Hepatocyte (in vitro differentiated cells): ENCODE data around the gene NXN. TPM values are rescaled to one million over a fixed set of nuclear protein-coding genes. Genes with fewer than 3 reads are reported as not detected.
A peak's percentile ranks its signal among the peaks of the same experiment; 100 is the strongest.
"Not testable (repeated sequence)": the region's sequence is repeated elsewhere in the genome, so short reads cannot be mapped to it uniquely, and the experiment has no call there.

Experiments used
- DNase-seq: peaks from one replicate; pipeline ENCODE4 v3.0.0-alpha.2; 2016; ENCODE audit warnings: low spot score
- H2AFZ ChIP-seq: fragments of 200-600 bp; sonication (generic); 2 replicates; pipeline ENCODE4 v1.6.0; 2016; ENCODE audit warnings: antibody characterized with exemption, mild to moderate bottlenecking
- H3K27ac ChIP-seq: fragments of 200-600 bp; sonication (generic); 2 replicates; pipeline ENCODE4 v1.5.1; 2016; ENCODE audit warnings: mild to moderate bottlenecking
- H3K27me3 ChIP-seq: fragments of 200-600 bp; sonication (generic); 2 replicates; pipeline ENCODE4 v1.6.1; 2016
- H3K36me3 ChIP-seq: fragments of 200-600 bp; sonication (generic); replicated peaks from 2 replicates; pipeline ENCODE4 v1.5.1; 2016; ENCODE audit warnings: low read depth; ENCODE audit not compliant: insufficient read depth
- H3K4me1 ChIP-seq: fragments of 200-600 bp; sonication (generic); 2 replicates; pipeline ENCODE4 v1.5.1; 2016; ENCODE audit warnings: mild to moderate bottlenecking, moderate library complexity; ENCODE audit not compliant: insufficient read depth
- H3K4me2 ChIP-seq: fragments of 200-600 bp; sonication (generic); 2 replicates; pipeline ENCODE4 v1.6.0; 2016
- H3K4me3 ChIP-seq: fragments of 200-600 bp; sonication (generic); 2 replicates; pipeline ENCODE4 v1.5.1; 2016; ENCODE audit warnings: mild to moderate bottlenecking
- H3K79me2 ChIP-seq: fragments of 200-600 bp; sonication (generic); 2 replicates; pipeline ENCODE4 v1.6.0; 2017; ENCODE audit warnings: mild to moderate bottlenecking
- H3K9me2 ChIP-seq: fragments of 200-600 bp; sonication (generic); replicated peaks from 2 replicates; pipeline ENCODE4 v1.6.0; 2017; ENCODE audit warnings: mild to moderate bottlenecking; ENCODE audit not compliant: insufficient read depth
- H3K9me3 ChIP-seq: fragments of 200-600 bp; sonication (generic); 2 replicates; pipeline ENCODE4 v1.5.1; 2016; ENCODE audit warnings: low read depth, mild to moderate bottlenecking
- H4K20me1 ChIP-seq: fragments of 200-600 bp; sonication (generic); 2 replicates; pipeline ENCODE4 v1.6.0; 2016; ENCODE audit warnings: mild to moderate bottlenecking; ENCODE audit not compliant: insufficient read depth, poor library complexity, severe bottlenecking
- EZH2 ChIP-seq: fragments of 200-600 bp; sonication (generic); IDR thresholded peaks from 2 replicates; pipeline ENCODE4 v1.6.1; 2016; ENCODE audit warnings: antibody characterized with exemption, mild to moderate bottlenecking, borderline replicate concordance
- EZH2phosphoT487 ChIP-seq: fragments of 200-600 bp; sonication (generic); IDR thresholded peaks from one replicate; pipeline ENCODE4 v1.6.1; 2018; ENCODE audit warnings: antibody characterized with exemption, mild to moderate bottlenecking, low read depth, moderate library complexity; ENCODE audit not compliant: unreplicated experiment, severe bottlenecking
- WGBS: methylation state at CpG from one replicate; pipeline ENCODE4 v1.1.6; 2016; ENCODE audit warnings: low lambda C conversion rate; ENCODE audit errors: missing lambda C conversion rate; 5-methylcytosine and 5-hydroxymethylcytosine counted together
- polyA plus RNA-seq: library from polyadenylated mRNA; unstranded; fragments of >200 nt; fragmentation: Nextera tagmentation; extraction: Ambion mirVana; gene quantifications from 2 replicates; pipeline ENCODE4 v1.2.1, GENCODE V29; 2016
- total RNA-seq: library from RNA; depleted of rRNA; stranded (reverse); fragments of >200 nt; gene quantifications from 2 replicates; pipeline ENCODE4 v1.2.3, GENCODE V29; 2014
- TF ChIP-seq, protein P1 (sequence below): fragments of 200-600 bp; sonication (generic); IDR thresholded peaks from 2 replicates; pipeline ENCODE4 v1.5.1; 2016; ENCODE audit warnings: antibody characterized with exemption, mild to moderate bottlenecking; ENCODE audit not compliant: poor library complexity

The NXN gene
- total and polyA plus RNA-seq, 2 experiments from 2014 or later, result 55.0 to 74.1 TPM

DNA sequence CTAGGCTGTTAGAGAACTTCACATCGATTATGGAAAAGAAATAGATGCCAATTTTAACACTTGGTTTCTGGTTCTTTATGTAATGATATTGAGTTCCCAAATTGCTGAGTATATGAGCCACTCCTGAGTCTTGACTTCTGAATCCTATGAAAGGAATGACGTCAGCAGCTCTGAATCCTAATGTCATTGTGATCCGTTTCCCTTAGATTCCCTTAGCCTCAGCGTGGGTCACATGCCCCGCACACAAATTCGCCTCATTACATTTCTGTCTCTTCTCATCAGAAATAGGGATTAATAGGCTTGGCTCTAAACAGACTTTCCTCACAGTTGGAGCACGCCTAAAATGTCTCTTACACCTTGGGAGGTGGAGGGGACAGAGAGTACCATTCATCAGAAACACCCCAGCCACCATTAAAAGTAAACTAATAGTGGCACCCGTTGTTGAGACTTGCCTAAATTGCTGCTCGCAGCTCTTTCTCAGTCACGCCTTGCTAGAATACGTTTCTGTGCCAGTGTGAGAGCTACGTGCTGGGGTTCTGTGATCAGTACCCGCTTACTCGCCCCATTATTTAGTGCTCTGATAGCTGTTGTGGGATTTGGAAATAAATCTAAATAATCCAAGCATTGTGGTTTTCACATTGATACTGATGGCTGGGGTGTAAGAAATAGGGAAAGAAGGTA, 190.3 kb downstream of the NXN start:
- H3K36me3 ChIP-seq, result no peaks in the 10 kb centered on the region
- no peaks in the 10 kb centered on the region for H3K9me3 ChIP-seq
- no peak for DNase-seq
- H3K4me2 ChIP-seq, result no peak overlapping the region
- H4K20me1 ChIP-seq, result no peaks in the 10 kb centered on the region
- WGBS, result 95% methylated on average over 14 of the region's 14 CpGs
- no peak for TF ChIP-seq EZH2phosphoT487
- no peaks in the 10 kb centered on the region for H3K9me2 ChIP-seq
- peak overlapping the region; percentile 27 for H3K27ac ChIP-seq
- no peaks in the 10 kb centered on the region for H3K27me3 ChIP-seq
- H3K4me1 ChIP-seq, result no peaks in the 10 kb centered on the region
- no peak overlapping the region for H2AFZ ChIP-seq
- peaks cover 27% of the 10 kb centered on the region for H3K79me2 ChIP-seq
- H3K4me3 ChIP-seq, result no peak overlapping the region

DNA sequence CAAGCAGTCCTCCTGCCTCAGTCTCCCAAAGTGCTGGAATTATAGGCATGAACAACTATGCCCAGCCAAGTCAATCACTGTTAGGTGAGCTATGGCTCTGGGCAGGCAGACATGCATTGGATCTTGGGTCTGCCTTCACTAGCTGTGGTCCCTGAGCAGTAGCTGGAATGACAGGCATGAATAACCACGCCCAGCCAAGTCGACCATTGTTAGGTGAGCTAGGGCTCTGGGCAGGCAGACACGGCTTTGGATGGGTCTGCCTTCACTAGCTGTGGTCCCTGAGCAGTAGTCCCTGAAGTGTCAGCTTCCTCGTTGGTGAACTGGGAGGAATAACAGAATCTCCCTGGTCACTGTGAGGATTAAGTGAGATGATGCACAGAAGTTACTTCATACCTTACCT, 191.0 kb downstream of the NXN start:
- Histone ChIP-seq H3K4me1 (peaks cover under 1% of the 10 kb centered on the region), H3K9me3 (no peaks in the 10 kb centered on the region), H2AFZ (no peak overlapping the region), H3K27ac (no peak overlapping the region), H4K20me1 (no peaks in the 10 kb centered on the region), H3K4me2 (no peak overlapping the region), H3K27me3 (no peaks in the 10 kb centered on the region), H3K79me2 (peaks cover 35% of the 10 kb centered on the region), H3K36me3 (no peaks in the 10 kb centered on the region), H3K9me2 (no peaks in the 10 kb centered on the region), H3K4me3 (no peak overlapping the region)
- WGBS, result 92% methylated on average over 4 of the region's 4 CpGs
- TF ChIP-seq EZH2phosphoT487 (no peak), EZH2 (no peak)
- TF ChIP-seq, protein P1, sequence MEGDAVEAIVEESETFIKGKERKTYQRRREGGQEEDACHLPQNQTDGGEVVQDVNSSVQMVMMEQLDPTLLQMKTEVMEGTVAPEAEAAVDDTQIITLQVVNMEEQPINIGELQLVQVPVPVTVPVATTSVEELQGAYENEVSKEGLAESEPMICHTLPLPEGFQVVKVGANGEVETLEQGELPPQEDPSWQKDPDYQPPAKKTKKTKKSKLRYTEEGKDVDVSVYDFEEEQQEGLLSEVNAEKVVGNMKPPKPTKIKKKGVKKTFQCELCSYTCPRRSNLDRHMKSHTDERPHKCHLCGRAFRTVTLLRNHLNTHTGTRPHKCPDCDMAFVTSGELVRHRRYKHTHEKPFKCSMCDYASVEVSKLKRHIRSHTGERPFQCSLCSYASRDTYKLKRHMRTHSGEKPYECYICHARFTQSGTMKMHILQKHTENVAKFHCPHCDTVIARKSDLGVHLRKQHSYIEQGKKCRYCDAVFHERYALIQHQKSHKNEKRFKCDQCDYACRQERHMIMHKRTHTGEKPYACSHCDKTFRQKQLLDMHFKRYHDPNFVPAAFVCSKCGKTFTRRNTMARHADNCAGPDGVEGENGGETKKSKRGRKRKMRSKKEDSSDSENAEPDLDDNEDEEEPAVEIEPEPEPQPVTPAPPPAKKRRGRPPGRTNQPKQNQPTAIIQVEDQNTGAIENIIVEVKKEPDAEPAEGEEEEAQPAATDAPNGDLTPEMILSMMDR, result no peak
- DNase-seq, result no peak

DNA sequence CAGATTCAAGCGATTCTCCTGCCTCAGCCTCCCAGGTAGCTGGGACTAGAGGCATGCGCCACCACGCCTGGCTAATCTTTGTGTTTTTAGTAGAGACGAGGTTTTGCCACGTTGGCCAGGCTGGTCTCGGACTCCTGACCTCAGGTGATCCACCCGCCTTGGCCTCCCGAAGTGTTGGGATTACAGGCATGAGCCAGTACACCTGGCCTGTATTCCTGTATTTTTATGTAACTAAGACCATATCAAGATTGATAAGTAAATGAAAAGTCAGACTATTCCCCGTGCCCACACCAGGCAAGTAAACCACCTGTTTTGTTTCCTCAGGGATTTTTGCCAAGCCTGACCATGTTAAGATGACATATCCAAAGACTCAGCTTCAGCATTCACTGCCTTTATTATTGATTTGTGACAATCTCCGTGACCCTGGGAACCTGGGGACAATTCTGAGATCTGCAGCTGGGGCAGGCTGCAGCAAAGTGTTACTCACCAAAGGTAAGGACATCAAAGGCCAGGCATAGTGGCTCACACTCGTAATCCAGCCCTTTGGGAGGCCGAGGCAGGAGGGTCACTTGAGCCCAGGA, 191.8 kb downstream of the NXN start:
- TF ChIP-seq, protein P1, result no peak
- TF ChIP-seq EZH2phosphoT487 (no peak), EZH2 (no peak)
- Histone ChIP-seq H3K4me3 (no peak overlapping the region), H2AFZ (no peak overlapping the region), H4K20me1 (no peaks in the 10 kb centered on the region), H3K4me2 (no peak overlapping the region), H3K4me1 (peaks cover 8% of the 10 kb centered on the region), H3K27ac (no peak overlapping the region), H3K9me3 (no peaks in the 10 kb centered on the region), H3K79me2 (peaks cover 43% of the 10 kb centered on the region), H3K9me2 (no peaks in the 10 kb centered on the region), H3K27me3 (no peaks in the 10 kb centered on the region), H3K36me3 (no peaks in the 10 kb centered on the region)
- DNase-seq, result no peak
- WGBS, result 95% methylated on average over 11 of the region's 12 CpGs

DNA sequence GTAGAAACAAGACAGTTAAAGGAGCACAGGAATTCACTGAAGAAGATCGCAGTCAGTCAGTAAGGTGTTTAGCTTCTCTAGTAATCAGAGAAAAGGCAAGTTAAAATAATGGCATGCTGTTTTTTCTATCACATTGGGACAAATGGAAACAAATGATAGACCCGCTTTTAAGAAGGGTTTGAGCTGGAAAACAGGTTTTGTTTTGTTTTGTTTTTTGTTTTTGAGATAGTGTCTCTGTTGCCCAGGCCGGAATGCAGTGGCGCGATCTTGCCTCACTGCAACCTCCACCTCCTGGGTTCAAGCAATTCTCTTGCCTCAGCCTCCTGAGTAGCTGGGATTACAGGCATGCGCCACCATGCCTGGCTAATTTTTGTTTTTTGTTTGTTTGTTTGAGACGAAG, 193.7 kb downstream of the NXN start:
- H4K20me1 ChIP-seq, H2AFZ ChIP-seq, H3K36me3 ChIP-seq, H3K27me3 ChIP-seq, DNase-seq, H3K9me2 ChIP-seq, H3K4me2 ChIP-seq, H3K9me3 ChIP-seq, H3K4me3 ChIP-seq, H3K27ac ChIP-seq: not testable (repeated sequence)
- Histone ChIP-seq H3K79me2 (peaks cover 58% of the 10 kb centered on the region), H3K4me1 (peaks cover 13% of the 10 kb centered on the region)
- WGBS, result 84% methylated on average over 7 of the region's 7 CpGs
